DMS 273 (cell line): ENCODE data around the gene TAF8.

Experiments used
- DNase-seq: peaks from one replicate; lab custom pipeline; 2025; ENCODE audit not compliant: unreplicated experiment; lab: John Stamatoyannopoulos, UW

Gene TAF8

GRCh38 chr6:42120895-42121865, 70.9 kb downstream of the TAF8 start:
- no peak for DNase-seq

- no peak for DNase-seq
Observed at GRCh38 chr6:42123379-42124103, 73.2 kb downstream of the TAF8 start.

GRCh38 chr6:42124223-42124836, 74.0 kb downstream of the TAF8 start:
- DNase-seq, result no peak

- no peak for DNase-seq
Observed at GRCh38 chr6:42125231-42125630, 74.9 kb downstream of the TAF8 start.

DNA sequence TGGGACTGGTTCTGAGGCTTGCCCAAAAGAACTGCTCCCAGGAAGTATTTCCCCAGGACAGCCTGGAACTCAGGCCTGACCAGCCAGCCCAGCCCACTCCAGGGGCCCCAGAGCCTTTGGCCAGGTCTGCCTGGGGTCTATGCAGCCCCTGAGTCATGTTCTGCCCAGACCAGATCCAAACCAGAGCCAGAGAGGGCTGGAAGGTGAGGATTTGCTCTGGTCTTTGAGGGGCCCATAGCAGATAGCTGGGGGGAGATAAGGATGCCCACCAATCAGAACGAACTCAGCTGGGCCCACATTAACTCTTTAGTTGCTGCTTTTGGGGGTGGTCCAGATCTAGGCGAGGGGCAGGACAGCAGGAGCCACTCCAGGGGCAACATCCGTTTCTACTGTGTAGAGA, 75.3 kb downstream of the TAF8 start:
- DNase-seq, result no peak

DNA sequence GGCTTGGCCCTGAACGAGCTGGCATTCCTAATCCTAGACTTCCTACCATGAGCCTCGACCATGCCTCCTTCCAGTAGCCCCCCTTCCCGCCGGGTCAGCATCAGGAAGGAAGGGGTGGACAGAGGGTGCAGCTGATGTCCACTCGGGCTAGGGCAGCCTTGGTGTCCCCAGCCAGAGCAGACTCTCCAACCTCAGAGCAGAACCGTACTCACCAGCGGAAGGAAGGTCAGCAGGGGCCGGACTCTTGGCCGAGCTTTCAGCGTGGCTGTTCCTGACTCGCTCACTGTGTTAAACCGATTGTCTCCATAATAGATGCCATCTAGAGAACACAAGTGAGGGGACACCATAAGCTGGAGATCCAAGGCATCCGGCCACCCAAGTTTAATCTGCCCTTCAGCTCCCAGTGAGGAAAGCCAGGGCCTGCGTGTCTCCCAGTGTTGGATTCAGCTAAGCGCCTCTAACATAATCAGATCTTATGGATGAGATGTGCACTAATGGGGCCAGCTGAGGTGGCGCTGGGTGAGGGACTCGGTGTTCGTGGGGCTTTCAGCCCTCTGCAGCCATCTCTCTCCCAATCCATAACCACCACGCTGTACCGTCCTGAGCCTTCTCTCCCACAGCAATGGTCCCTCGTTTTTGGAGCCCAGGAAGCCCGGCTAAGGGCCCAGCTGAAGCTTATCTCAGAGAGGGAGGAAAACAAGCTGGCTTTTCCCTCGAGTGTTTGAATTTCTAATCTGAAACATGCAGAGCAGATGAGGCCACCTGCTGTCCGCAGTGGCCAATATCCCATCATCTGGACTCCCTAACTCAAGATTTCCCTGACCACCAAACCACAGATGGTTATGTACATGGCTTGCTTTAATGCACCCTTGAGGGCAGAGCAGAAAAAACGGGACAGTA, 78.4 kb downstream of the TAF8 start:
- no peak for DNase-seq

GRCh38 chr6:42129360-42129676, 79.0 kb downstream of the TAF8 start:
- DNase-seq, result no peak

- no peak for DNase-seq
Observed at GRCh38 chr6:42131531-42131930, 81.2 kb downstream of the TAF8 start.

DNA sequence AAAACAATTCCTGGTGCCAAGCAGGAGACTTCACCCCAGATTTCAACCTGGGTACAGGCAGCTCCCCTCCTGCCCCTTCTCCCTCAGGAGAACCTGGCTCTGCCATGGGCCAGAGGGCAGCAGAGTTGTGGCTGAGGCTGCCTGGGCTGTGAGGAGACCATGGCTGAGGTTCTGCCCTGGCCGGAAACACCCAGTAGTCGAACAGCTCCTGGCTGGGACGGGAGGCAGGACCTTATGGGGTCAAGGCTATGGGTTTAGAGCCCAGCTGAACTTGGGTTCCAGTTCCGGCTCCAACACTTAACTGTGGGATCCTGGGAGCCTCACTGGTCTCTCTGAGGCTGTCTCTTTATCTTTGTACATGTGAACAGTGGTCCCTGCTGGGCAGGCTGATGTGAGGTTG, 83.6 kb downstream of the TAF8 start:
- DNase-seq, result no peak

DNA sequence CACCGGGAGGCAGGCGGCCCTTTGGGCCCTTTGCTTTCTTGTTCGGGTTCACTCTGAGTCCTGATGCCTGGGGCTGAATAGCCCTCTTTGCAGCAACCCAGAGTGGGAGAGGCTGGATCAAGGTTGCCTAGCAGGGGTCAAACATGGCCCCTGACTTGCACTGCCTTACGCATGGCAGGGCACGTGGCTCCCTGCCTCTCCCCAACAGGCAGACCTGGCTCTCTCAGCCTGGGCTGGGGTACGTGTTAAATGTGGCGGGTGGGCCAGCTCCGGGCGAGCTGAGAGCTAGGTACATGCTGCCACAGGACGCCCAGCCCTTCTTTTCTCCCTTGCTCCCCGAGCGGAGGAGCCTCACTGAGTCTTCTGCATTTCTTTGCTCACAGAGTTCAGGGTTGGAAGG, 84.8 kb downstream of the TAF8 start:
- no peak for DNase-seq

GRCh38 chr6:42135722-42136121, 85.4 kb downstream of the TAF8 start:
- DNase-seq, result no peak

- DNase-seq, result peak; percentile 88
Observed at GRCh38 chr6:42136508-42137193, 86.3 kb downstream of the TAF8 start.
